Measurements from ENCODE around the gene ZSCAN5A. TPM values are rescaled to one million over a fixed set of nuclear protein-coding genes. Genes with fewer than 3 reads are reported as not detected.

Gene ZSCAN5A
- total and polyA plus RNA-seq, 10 of the 15 experiments (the other 5 are each of a cell fraction or from before 2014, with no cell fraction given) = 5.5 to 12.0 (median 8.7) TPM

- RAD21 ChIA-PET (ENCODE audit: unreplicated experiment) = no interaction called here
- Histone ChIP-seq H3K27ac (ENCODE audit: control insufficient read depth, insufficient read depth) (no peak overlapping the region), H3K36me3 (ENCODE audit: control insufficient read depth in 2 of 2, insufficient read depth in 2 of 2, low read length in 1 of 2) (no peaks in the 10 kb centered on the region), H3K79me2 (ENCODE audit: control insufficient read depth, insufficient read depth, low read length) (no peaks in the 10 kb centered on the region), H3K9me3 (replicated peaks; ENCODE audit: control insufficient read depth, insufficient read depth, low read length) (no peaks in the 10 kb centered on the region), H3K4me2 (ENCODE audit: control insufficient read depth, insufficient read depth) (no peak overlapping the region), H3K4me1 (ENCODE audit: control insufficient read depth, insufficient read depth, low read length) (no peaks in the 10 kb centered on the region), H3K4me3 (no peak overlapping the region), H3K9ac (ENCODE audit: control insufficient read depth, insufficient read depth, low read length) (no peak overlapping the region), H4K20me1 (ENCODE audit: control insufficient read depth, insufficient read depth) (no peaks in the 10 kb centered on the region), H2AFZ (ENCODE audit: control insufficient read depth, low read depth, low read length) (no peak overlapping the region), H3K27me3 (replicated peaks in 1 of 2; ENCODE audit: control insufficient read depth in 2 of 2, insufficient read depth in 2 of 2, low read length in 1 of 2) (no peaks in the 10 kb centered on the region)
- WGBS (ENCODE audit: insufficient coverage, insufficient replicate concordance, low lambda C conversion rate, missing lambda C conversion rate) = 57% methylated on average over 3 of the region's 3 CpGs
- FAIRE-seq = no peak
- ATAC-seq = no peak
- BruUV-seq (replicated peaks) = no TSS peak
- POLR2A ChIA-PET = no interaction called here
- intact Hi-C loops (cut with micrococcal nuclease; ENCODE audit: unreplicated experiment) (no loop called here), in situ Hi-C loops (cut with MboI) (no loop called here)
- CTCF ChIA-PET = interaction anchor here (1.1 to 2.6 kb wide), 4 partner anchors 12 to 83 kb away, joined by 3 to 21 read pairs (median 7); no protein-coding TSS in a partner anchor
- SMC1A ChIA-PET (ENCODE audit: uncharacterized antibody, unreplicated experiment) = interaction anchor here (0.9 to 2.4 kb wide), 2 partner anchors 13 to 25 kb away, joined by 3 to 15 read pairs; no protein-coding TSS in a partner anchor
- TF ChIP-seq EZH2 (IDR thresholded peaks at IDR 0.05; ENCODE audit: borderline replicate concordance, control insufficient read depth, low read depth, low read length) (no peak), ZNF592 (IDR thresholded peaks at IDR 0.05) (no peak), FOXK2 (IDR thresholded peaks at IDR 0.05) (no peak), CEBPB (IDR thresholded peaks at IDR 0.05; ENCODE audit: borderline replicate concordance in 1 of 2, low read depth in 2 of 2, low read length in 2 of 2) (no peak), STAT1 (conservative IDR thresholded peaks at IDR 0.05) (no peak), RELA (IDR thresholded peaks at IDR 0.05; ENCODE audit: borderline replicate concordance, partially characterized antibody) (no peak), ATF2 (IDR thresholded peaks at IDR 0.05; ENCODE audit: low read length) (no peak), PAX5 (IDR thresholded peaks at IDR 0.05; ENCODE audit: borderline replicate concordance, low read depth, low read length) (no peak)
- DNase-seq (ENCODE audit: low read depth, low spot score) = no peak
These were observed 48.6 kb downstream of the ZSCAN5A start for GRCh38 chr19:56266051-56266450.

All from GM12878 (cell line).